GM18520 (cell line): ENCODE data around the gene EYA4.

ENCODE experiments used
- ATAC-seq: cut with Tn5 transposase; IDR thresholded peaks from one replicate; pipeline ENCODE4 v1.9.1; 2021; ENCODE audit not compliant: unreplicated experiment

EYA4 gene

GRCh38 chr6:133242637-133243585 is 1.8 kb downstream of the EYA4 start:
- no peak for ATAC-seq

GRCh38 chr6:133243723-133244305 is 2.7 kb downstream of the EYA4 start:
- no peak for ATAC-seq

GRCh38 chr6:133244519-133244918 is 3.4 kb downstream of the EYA4 start:
- no peak for ATAC-seq

- ATAC-seq = no peak
These were observed 3.9 kb downstream of the EYA4 start for GRCh38 chr6:133245007-133245406.

GRCh38 chr6:133245422-133245903 is 4.3 kb downstream of the EYA4 start:
- ATAC-seq = no peak

- ATAC-seq = no peak
These were observed 6.4 kb downstream of the EYA4 start for GRCh38 chr6:133247581-133247980.

GRCh38 chr6:133248241-133249001 is 7.3 kb downstream of the EYA4 start:
- no peak for ATAC-seq

- no peak for ATAC-seq
These were observed 10.5 kb downstream of the EYA4 start for GRCh38 chr6:133251688-133252087.

GRCh38 chr6:133254552-133255228 is 13.5 kb downstream of the EYA4 start:
- ATAC-seq = no peak

- no peak for ATAC-seq
These were observed 16.5 kb downstream of the EYA4 start for GRCh38 chr6:133257545-133258105.

GRCh38 chr6:133259561-133259960 is 18.4 kb downstream of the EYA4 start:
- ATAC-seq = no peak

- ATAC-seq = no peak
These were observed 21.6 kb downstream of the EYA4 start for GRCh38 chr6:133262804-133263203.

GRCh38 chr6:133265066-133265465 is 23.9 kb downstream of the EYA4 start:
- no peak for ATAC-seq

- ATAC-seq = no peak
These were observed 25.0 kb downstream of the EYA4 start for GRCh38 chr6:133266186-133266585.

- no peak for ATAC-seq
These were observed 27.5 kb downstream of the EYA4 start for GRCh38 chr6:133268621-133269020.

GRCh38 chr6:133274813-133275212 is 33.7 kb downstream of the EYA4 start:
- ATAC-seq = no peak

- ATAC-seq = no peak
These were observed 34.1 kb downstream of the EYA4 start for GRCh38 chr6:133275213-133275612.

- no peak for ATAC-seq
These were observed 36.2 kb downstream of the EYA4 start for GRCh38 chr6:133277228-133277899.

- no peak for ATAC-seq
These were observed 36.9 kb downstream of the EYA4 start for GRCh38 chr6:133277900-133278545.

- ATAC-seq = no peak
These were observed 45.6 kb downstream of the EYA4 start for GRCh38 chr6:133286765-133287164.
